CD14-positive monocyte (primary cell): Measurements from ENCODE around the gene DGAT2. TPM values are rescaled to one million over a fixed set of nuclear protein-coding genes. Genes with fewer than 3 reads are reported as not detected.

Experiments
- DNase-seq, 3 donors: peaks; one replicate each; pipeline ENCODE4 v3.0.0-alpha.2; 2011 to 2022
- H2AFZ ChIP-seq: 2 replicates; pipeline ENCODE4 v1.6.0; 2012; ENCODE audit warnings: mild to moderate bottlenecking, low read depth, low read length, inconsistent platforms; ENCODE audit not compliant: insufficient read depth, poor library complexity, severe bottlenecking
- H3K27ac ChIP-seq, 2 donors: 1 replicate in 1 of 2; 2 replicates in 1 of 2; pipeline ENCODE4 v1.5.1; 2012 to 2013; ENCODE audit warnings: low read length in 2 of 2, control low read depth in 1 of 2, inconsistent platforms in 1 of 2, low read depth in 1 of 2, mild to moderate bottlenecking in 1 of 2
- H3K27me3 ChIP-seq, 2 donors: one replicate each; pipeline versions ENCODE4 v1.6.0 to v1.6.1; 2011 to 2013; ENCODE audit warnings: low read length in 2 of 2; ENCODE audit not compliant: control insufficient read depth in 2 of 2, insufficient read depth in 2 of 2
- H3K36me3 ChIP-seq, 2 donors: replicated peaks in 1 of 2; 1 replicate in 1 of 2; 2 replicates in 1 of 2; pipeline versions ENCODE4 v1.5.1 to v1.6.1; 2012 to 2013; ENCODE audit warnings: low read length in 2 of 2, control low read depth in 1 of 2, inconsistent platforms in 1 of 2, mild to moderate bottlenecking in 1 of 2; ENCODE audit not compliant: insufficient read depth in 2 of 2, control insufficient read depth in 1 of 2
- H3K4me1 ChIP-seq, 2 donors: 1 replicate in 1 of 2; 2 replicates in 1 of 2; pipeline versions ENCODE4 v1.5.1 to v1.6.1; 2012 to 2013; ENCODE audit warnings: low read length in 2 of 2, control low read depth in 1 of 2, inconsistent platforms in 1 of 2, mild to moderate bottlenecking in 1 of 2, moderate library complexity in 1 of 2; ENCODE audit not compliant: insufficient read depth in 2 of 2, control insufficient read depth in 1 of 2
- H3K4me2 ChIP-seq: replicated peaks from 2 replicates; pipeline ENCODE3; 2012; ENCODE audit warnings: low read length, moderate library complexity, mild to moderate bottlenecking; ENCODE audit not compliant: poor library complexity, severe bottlenecking; ENCODE audit errors: extremely low read depth
- H3K4me3 ChIP-seq, 3 experiments: fragments of 200-600 bp in 1 of 3; sonication (generic) in 1 of 3; replicated peaks in 1 of 3; 1 replicate in 2 of 3; 2 replicates in 1 of 3; pipeline ENCODE4 v1.5.1; 2011 to 2013; ENCODE audit warnings: low read length in 3 of 3, mild to moderate bottlenecking in 3 of 3, control low read depth in 2 of 3, low read depth in 2 of 3, inconsistent platforms in 1 of 3, moderate library complexity in 1 of 3
- H3K79me2 ChIP-seq: 2 replicates; pipeline ENCODE4 v1.6.0; 2012; ENCODE audit warnings: mild to moderate bottlenecking, control low read depth, inconsistent platforms, low read length, moderate library complexity; ENCODE audit not compliant: insufficient read depth
- H3K9ac ChIP-seq: 2 replicates; pipeline ENCODE4 v1.6.0; 2017; ENCODE audit warnings: low read length, mild to moderate bottlenecking; ENCODE audit not compliant: insufficient read depth, poor library complexity, severe bottlenecking
- H3K9me3 ChIP-seq, 2 donors: replicated peaks in 1 of 2; 1 replicate in 1 of 2; 2 replicates in 1 of 2; pipeline versions ENCODE4 v1.5.1 to v1.6.1; 2012 to 2013; ENCODE audit warnings: low read length in 2 of 2, control low read depth in 1 of 2; ENCODE audit not compliant: control insufficient read depth in 1 of 2, insufficient read depth in 1 of 2
- H4K20me1 ChIP-seq: 2 replicates; pipeline ENCODE4 v1.6.0; 2012; ENCODE audit warnings: mild to moderate bottlenecking, low read length, control low read depth, moderate library complexity; ENCODE audit not compliant: insufficient read depth
- H3K27ac Mint-ChIP-seq, 7 donors: one replicate each; pipeline ENCODE4 v1.8.0; 2020; ENCODE audit warnings: mild to moderate bottlenecking in 7 of 7, mixed read lengths in 7 of 7, moderate library complexity in 6 of 7, inconsistent platforms in 2 of 7
- H3K27me3 Mint-ChIP-seq, 3 donors: one replicate each; pipeline ENCODE4 v1.8.0; 2021 to 2022; ENCODE audit warnings: low read depth in 3 of 3, mild to moderate bottlenecking in 3 of 3, mixed read lengths in 3 of 3, moderate library complexity in 3 of 3, inconsistent platforms in 1 of 3
- H3K36me3 Mint-ChIP-seq, 2 donors: one replicate each; pipeline ENCODE4 v1.8.0; 2020; ENCODE audit warnings: mixed read lengths in 2 of 2, inconsistent platforms in 1 of 2, mild to moderate bottlenecking in 1 of 2
- H3K4me1 Mint-ChIP-seq: one replicate; pipeline ENCODE4 v1.8.0; 2020; ENCODE audit warnings: mild to moderate bottlenecking, mixed read lengths
- H3K4me3 Mint-ChIP-seq, 2 donors: one replicate each; pipeline ENCODE4 v1.8.0; 2020; ENCODE audit warnings: mild to moderate bottlenecking in 2 of 2, mixed read lengths in 2 of 2, moderate library complexity in 1 of 2
- H3K9me3 Mint-ChIP-seq, 7 donors: one replicate each; pipeline ENCODE4 v1.8.0; 2020 to 2022; ENCODE audit warnings: mixed read lengths in 7 of 7, mild to moderate bottlenecking in 6 of 7, moderate library complexity in 6 of 7, inconsistent platforms in 2 of 7
- WGBS: methylation state at CpG from one replicate; pipeline ENCODE4 v1.1.5; 2013; ENCODE audit warnings: missing lambda C conversion rate; ENCODE audit not compliant: insufficient coverage; 5-methylcytosine and 5-hydroxymethylcytosine counted together
- intact Hi-C, 2 donors: fragments of 100-400 bp; cut with micrococcal nuclease; formaldehyde crosslinking; loops; one replicate each; pipeline versions ENCODE4 v1.15.0 to v1.15.1; 2023
- polyA plus RNA-seq, 3 donors: library from polyadenylated mRNA; depleted of rRNA in 1 of 3; unstranded in 2 of 3; stranded (reverse) in 1 of 3; fragments of 300-500 nt in 2 of 3; fragments of >200 nt in 1 of 3; fragmentation: Illumina TruSeq in 2 of 3; gene quantifications; 1 replicate in 2 of 3; 2 replicates in 1 of 3; pipeline ENCODE4 v1.2.3, GENCODE V29; 2012 to 2021
- TF ChIP-seq, protein P1 (sequence below): fragments of 200-600 bp; IDR thresholded peaks from one replicate; pipeline ENCODE4 v1.8.0; 2022; ENCODE audit warnings: antibody characterized with exemption, mild to moderate bottlenecking

Gene DGAT2
- polyA plus RNA-seq, 3 donors: 7.0 to 18.4 (median 14.8) TPM

DNA sequence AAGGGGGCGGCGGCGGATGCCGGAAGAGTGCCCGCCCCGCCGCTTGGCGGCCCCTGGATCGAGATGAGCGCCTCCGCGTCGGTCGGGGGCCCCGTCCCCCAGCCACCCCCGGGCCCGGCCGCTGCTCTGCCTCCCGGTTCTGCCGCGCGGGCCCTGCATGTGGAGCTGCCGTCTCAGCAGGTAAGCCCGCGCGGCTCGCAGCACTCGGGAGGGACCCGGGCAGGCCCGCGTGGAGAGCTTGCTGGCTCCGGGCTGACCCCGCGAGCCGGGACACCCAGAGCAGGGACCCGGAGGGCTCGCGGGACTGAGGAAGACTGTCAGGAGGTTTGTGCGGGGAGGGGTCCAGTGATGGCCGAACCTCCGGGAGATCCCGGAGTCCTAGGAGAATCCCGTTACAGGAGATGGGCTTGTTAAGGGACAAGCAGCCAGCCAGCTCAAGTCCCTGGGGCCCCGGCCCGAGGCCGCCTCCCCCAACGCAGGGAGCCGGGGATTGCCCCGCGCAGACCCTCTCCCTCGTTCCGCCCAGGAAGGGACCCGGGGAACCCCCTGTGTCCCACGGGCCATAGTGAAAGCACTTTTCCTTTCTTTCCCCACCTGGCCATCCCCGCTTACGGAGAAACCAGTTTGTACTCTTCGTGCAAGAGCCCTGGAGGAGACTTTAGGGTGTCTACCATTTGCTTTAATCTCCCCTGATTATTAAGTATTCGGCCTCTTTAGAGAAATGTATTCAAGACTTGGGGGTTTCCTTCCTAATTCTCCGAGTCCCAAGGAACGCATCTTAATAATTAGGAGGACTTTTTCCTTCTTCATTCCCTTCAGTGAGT is 47.0 kb downstream of the DGAT2 start:
- Histone ChIP-seq H3K79me2 (peaks cover 72% of the 10 kb centered on the region), H4K20me1 (peaks cover 25% of the 10 kb centered on the region), H3K4me1 (peaks cover 46 to 69% of the 10 kb centered on the region in 2 donors), H3K36me3 (no peaks in the 10 kb centered on the region), H2AFZ (peak overlapping the region; percentile 90), H3K4me3 (peak overlapping the region; percentile 90 to 98 (median 94)), H3K9me3 (no peaks in the 10 kb centered on the region), H3K9ac (peak overlapping the region; percentile 89), H3K27me3 (no peaks in the 10 kb centered on the region), H3K4me2 (peak overlapping the region; percentile 82), H3K27ac (peak overlapping the region; percentile 86 to 93)
- no peaks in the 10 kb centered on the region for H3K27me3 Mint-ChIP-seq
- DNase-seq: peak in 2 of 3 donors; percentile 23 to 54
- peaks cover 0 to 3% (median 0%) of the 10 kb centered on the region in 7 donors for H3K9me3 Mint-ChIP-seq
- H3K4me3 Mint-ChIP-seq: peak overlapping the region in 1 of 2 donors; percentile 97
- peaks cover 0 to 3% of the 10 kb centered on the region in 2 donors for H3K36me3 Mint-ChIP-seq
- peak overlapping the region in 6 of 7 donors; percentile 94 to 98 (median 98) for H3K27ac Mint-ChIP-seq
- H3K4me1 Mint-ChIP-seq: peaks cover 49% of the 10 kb centered on the region
- intact Hi-C loops: no loop called here
- TF ChIP-seq, protein P1, sequence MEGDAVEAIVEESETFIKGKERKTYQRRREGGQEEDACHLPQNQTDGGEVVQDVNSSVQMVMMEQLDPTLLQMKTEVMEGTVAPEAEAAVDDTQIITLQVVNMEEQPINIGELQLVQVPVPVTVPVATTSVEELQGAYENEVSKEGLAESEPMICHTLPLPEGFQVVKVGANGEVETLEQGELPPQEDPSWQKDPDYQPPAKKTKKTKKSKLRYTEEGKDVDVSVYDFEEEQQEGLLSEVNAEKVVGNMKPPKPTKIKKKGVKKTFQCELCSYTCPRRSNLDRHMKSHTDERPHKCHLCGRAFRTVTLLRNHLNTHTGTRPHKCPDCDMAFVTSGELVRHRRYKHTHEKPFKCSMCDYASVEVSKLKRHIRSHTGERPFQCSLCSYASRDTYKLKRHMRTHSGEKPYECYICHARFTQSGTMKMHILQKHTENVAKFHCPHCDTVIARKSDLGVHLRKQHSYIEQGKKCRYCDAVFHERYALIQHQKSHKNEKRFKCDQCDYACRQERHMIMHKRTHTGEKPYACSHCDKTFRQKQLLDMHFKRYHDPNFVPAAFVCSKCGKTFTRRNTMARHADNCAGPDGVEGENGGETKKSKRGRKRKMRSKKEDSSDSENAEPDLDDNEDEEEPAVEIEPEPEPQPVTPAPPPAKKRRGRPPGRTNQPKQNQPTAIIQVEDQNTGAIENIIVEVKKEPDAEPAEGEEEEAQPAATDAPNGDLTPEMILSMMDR: no peak
- under 1% methylated on average over 53 of the region's 60 CpGs for WGBS

DNA sequence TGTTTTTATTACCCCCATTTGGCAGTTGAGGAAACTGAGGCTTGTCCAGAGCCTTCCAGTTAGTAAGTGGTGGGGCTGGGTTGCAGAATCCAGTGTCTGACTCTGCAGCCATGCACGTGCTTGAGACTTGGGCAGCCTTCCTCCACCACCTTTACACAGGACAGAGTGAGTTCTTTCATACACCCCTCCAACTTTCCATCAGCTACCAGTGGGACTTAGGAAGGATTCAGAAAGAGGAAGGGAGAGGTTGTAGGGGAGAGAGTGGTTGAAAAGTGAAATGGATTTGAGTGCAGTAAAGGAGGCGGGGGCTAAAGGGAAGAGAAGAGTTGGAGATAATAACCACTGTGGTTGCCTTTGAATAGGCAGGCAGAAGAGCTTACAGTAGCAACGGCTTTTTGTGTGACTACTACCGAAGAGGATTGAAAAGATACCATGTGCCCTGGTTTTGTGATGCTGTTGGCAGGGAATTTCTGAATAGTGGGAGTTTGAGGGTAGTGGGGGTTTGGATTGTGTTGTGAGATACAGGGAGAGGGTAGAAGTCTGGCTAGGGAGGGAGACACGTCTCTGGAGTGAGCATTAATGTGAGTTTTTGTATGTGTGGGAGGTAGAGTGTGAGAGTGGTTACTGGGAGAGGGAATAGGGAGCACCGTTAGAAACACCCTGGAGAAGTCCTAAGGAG is 48.1 kb downstream of the DGAT2 start:
- no peaks in the 10 kb centered on the region for H3K36me3 ChIP-seq
- intact Hi-C loops: no loop called here
- peak overlapping the region; percentile 89 for H3K9ac ChIP-seq
- no peak overlapping the region for H3K4me3 Mint-ChIP-seq
- H3K4me1 ChIP-seq: peaks cover 37 to 69% of the 10 kb centered on the region in 2 donors
- H3K4me1 Mint-ChIP-seq: peaks cover 48% of the 10 kb centered on the region
- WGBS: 12% methylated on average over 5 of the region's 6 CpGs
- H4K20me1 ChIP-seq: peaks cover 29% of the 10 kb centered on the region
- H3K4me3 ChIP-seq: peak overlapping the region; percentile 90 to 98 (median 94)
- H3K36me3 Mint-ChIP-seq: peaks cover 6 to 9% of the 10 kb centered on the region in 2 donors
- H3K27me3 ChIP-seq: no peaks in the 10 kb centered on the region
- H3K79me2 ChIP-seq: peaks cover 83% of the 10 kb centered on the region
- H3K27me3 Mint-ChIP-seq: no peaks in the 10 kb centered on the region
- H3K9me3 ChIP-seq: no peaks in the 10 kb centered on the region
- H3K27ac Mint-ChIP-seq: no peak overlapping the region
- TF ChIP-seq, protein P1: no peak
- peaks cover 0 to 3% (median 0%) of the 10 kb centered on the region in 7 donors for H3K9me3 Mint-ChIP-seq
- peak overlapping the region in 1 of 2 donors; percentile 93 for H3K27ac ChIP-seq
- peak overlapping the region; percentile 82 for H3K4me2 ChIP-seq
- peak overlapping the region; percentile 90 for H2AFZ ChIP-seq
- no peak for DNase-seq
